ENCODE measurements around the gene ZFP36. TPM values are rescaled to one million over a fixed set of nuclear protein-coding genes. Genes with fewer than 3 reads are reported as not detected.

The ZFP36 gene
- total RNA-seq, 3 donors from 2014 or later (not counting 1 experiment from before 2014, with no cell fraction given), result 1,232 to 2,074 (median 1,769) TPM

DNA sequence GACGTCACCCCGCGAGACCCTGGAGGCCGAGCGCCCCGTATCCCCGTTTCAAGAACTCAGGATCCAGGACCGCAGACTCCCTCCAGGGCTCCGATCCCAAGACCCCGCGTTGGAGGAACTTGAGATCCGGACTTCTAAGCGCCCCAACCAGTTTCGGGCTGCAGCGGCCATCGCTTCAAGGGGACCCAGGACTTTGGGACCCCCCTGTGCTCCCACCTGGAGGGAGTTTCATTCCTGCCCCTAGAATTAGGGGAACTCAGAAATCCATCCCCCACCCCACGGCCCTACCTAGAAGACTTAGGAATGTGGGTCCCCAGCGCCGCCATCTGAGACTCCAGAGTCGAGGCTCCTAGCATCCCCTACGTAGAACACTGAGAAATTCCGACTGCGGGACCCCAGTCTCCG is 6.2 kb downstream of the ZFP36 start:
- H3K9me3 ChIP-seq (ENCODE audit: control insufficient read depth, insufficient read depth, low read length), result no peaks in the 10 kb centered on the region
- no peak for ATAC-seq
- H3K4me3 Mint-ChIP-seq, result peak overlapping the region; percentile 97
- no peaks in the 10 kb centered on the region for H3K27me3 ChIP-seq (ENCODE audit: control insufficient read depth, insufficient read depth, low read length)
- peak overlapping the region; percentile 82 for H3K27ac ChIP-seq (ENCODE audit: low read length)
- peaks cover 53 to 63% of the 10 kb centered on the region in 2 donors for H3K4me1 Mint-ChIP-seq
- peaks cover 16% of the 10 kb centered on the region for H3K36me3 ChIP-seq (ENCODE audit: control insufficient read depth, insufficient read depth, low read length)
- no peaks in the 10 kb centered on the region for H3K9me3 Mint-ChIP-seq
- WGBS (ENCODE audit: insufficient coverage), result 0% methylated on average over 24 of the region's 24 CpGs
- H3K36me3 Mint-ChIP-seq, result peaks cover 7% of the 10 kb centered on the region
- intact Hi-C loops (cut with micrococcal nuclease), result loop anchor here (1.0 to 5.0 kb wide), 5 partner anchors 12 to 119 kb away; partner anchors contain the start of genes EID2B, RPS16, SAMD4B and SUPT5H
- H3K4me1 ChIP-seq (ENCODE audit: control insufficient read depth, insufficient read depth, low read length), result peaks cover 46% of the 10 kb centered on the region
- TF ChIP-seq, protein P1, sequence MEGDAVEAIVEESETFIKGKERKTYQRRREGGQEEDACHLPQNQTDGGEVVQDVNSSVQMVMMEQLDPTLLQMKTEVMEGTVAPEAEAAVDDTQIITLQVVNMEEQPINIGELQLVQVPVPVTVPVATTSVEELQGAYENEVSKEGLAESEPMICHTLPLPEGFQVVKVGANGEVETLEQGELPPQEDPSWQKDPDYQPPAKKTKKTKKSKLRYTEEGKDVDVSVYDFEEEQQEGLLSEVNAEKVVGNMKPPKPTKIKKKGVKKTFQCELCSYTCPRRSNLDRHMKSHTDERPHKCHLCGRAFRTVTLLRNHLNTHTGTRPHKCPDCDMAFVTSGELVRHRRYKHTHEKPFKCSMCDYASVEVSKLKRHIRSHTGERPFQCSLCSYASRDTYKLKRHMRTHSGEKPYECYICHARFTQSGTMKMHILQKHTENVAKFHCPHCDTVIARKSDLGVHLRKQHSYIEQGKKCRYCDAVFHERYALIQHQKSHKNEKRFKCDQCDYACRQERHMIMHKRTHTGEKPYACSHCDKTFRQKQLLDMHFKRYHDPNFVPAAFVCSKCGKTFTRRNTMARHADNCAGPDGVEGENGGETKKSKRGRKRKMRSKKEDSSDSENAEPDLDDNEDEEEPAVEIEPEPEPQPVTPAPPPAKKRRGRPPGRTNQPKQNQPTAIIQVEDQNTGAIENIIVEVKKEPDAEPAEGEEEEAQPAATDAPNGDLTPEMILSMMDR (IDR thresholded peaks at IDR 0.05), result peak; percentile 14
- H3K27me3 Mint-ChIP-seq (ENCODE audit: low read depth in 2 of 2), result no peaks in the 10 kb centered on the region
- H3K4me3 ChIP-seq (ENCODE audit: low read length), result peak overlapping the region; percentile 70
- H3K27ac Mint-ChIP-seq, result peak overlapping the region; percentile 96 to 97
- peak in 1 of 2 donors; percentile 61 for DNase-seq

GRCh38 chr19:39413272-39413910 is 6.7 kb downstream of the ZFP36 start:
- peak; percentile 44 to 59 for DNase-seq
- peak overlapping the region; percentile 70 for H3K4me3 ChIP-seq (ENCODE audit: low read length)
- intact Hi-C loops (cut with micrococcal nuclease), result loop anchor here (2.0 to 5.0 kb wide), 3 partner anchors 31 to 119 kb away; partner anchors contain the start of genes EID2B, SAMD4B and SUPT5H
- peak overlapping the region; percentile 82 for H3K27ac ChIP-seq (ENCODE audit: low read length)
- no peak for ATAC-seq
- H3K9me3 ChIP-seq (ENCODE audit: control insufficient read depth, insufficient read depth, low read length), result no peaks in the 10 kb centered on the region
- H3K27me3 ChIP-seq (ENCODE audit: control insufficient read depth, insufficient read depth, low read length), result no peaks in the 10 kb centered on the region
- H3K4me3 Mint-ChIP-seq, result peak overlapping the region; percentile 97
- peaks cover 7% of the 10 kb centered on the region for H3K36me3 Mint-ChIP-seq
- TF ChIP-seq, protein P1 (IDR thresholded peaks at IDR 0.05), result no peak
- peak overlapping the region; percentile 96 to 97 for H3K27ac Mint-ChIP-seq
- H3K27me3 Mint-ChIP-seq (ENCODE audit: low read depth in 2 of 2), result no peaks in the 10 kb centered on the region
- peaks cover 11% of the 10 kb centered on the region for H3K36me3 ChIP-seq (ENCODE audit: control insufficient read depth, insufficient read depth, low read length)
- H3K4me1 Mint-ChIP-seq, result peaks cover 48 to 58% of the 10 kb centered on the region in 2 donors
- H3K9me3 Mint-ChIP-seq, result no peaks in the 10 kb centered on the region
- 5% methylated on average over 54 of the region's 54 CpGs for WGBS (ENCODE audit: insufficient coverage)
- peaks cover 41% of the 10 kb centered on the region for H3K4me1 ChIP-seq (ENCODE audit: control insufficient read depth, insufficient read depth, low read length)

DNA sequence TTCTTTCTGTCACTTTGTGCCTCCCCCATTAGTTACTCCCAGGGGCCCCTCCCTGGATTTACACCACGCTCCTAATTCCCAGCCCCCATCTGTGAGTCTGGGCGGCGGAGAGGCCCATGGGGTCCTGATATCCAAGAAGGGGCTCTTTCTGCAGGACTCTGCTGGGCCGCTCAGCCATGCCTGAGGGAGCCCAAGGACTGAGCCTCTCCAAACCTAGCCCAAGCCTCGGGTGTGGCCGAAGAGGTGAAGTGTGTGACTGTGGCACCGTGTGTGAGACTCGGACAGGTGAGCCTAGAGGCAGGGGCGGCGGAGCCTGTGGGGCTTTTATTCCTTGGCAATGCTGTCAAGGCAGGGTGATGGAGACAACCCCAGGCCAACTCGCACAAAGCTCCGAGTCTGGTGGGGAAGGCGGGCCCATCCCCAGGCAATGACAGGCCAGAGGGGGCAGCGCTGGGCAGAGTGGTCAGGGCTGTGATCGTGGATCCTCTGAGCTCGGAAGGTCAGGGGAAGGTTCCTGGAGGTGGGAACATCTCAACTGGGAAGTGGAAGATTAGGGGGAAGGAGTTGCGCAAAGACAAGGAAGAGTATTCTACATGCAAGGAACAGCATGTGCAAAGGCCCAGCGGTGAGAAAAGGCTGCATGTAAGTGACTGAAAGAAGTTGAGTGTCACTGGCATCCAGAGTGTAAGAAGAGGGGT is 7.4 kb downstream of the ZFP36 start:
- Histone ChIP-seq H3K36me3 (ENCODE audit: control insufficient read depth, insufficient read depth, low read length) (peaks cover 8% of the 10 kb centered on the region), H3K4me3 (ENCODE audit: low read length) (no peak overlapping the region), H3K27me3 (ENCODE audit: control insufficient read depth, insufficient read depth, low read length) (no peaks in the 10 kb centered on the region), H3K27ac (ENCODE audit: low read length) (peak overlapping the region; percentile 45), H3K4me1 (ENCODE audit: control insufficient read depth, insufficient read depth, low read length) (peaks cover 34% of the 10 kb centered on the region), H3K9me3 (ENCODE audit: control insufficient read depth, insufficient read depth, low read length) (no peaks in the 10 kb centered on the region)
- DNase-seq, result peak in 1 of 2 donors; percentile 45
- Mint-ChIP-seq H3K27ac (peak overlapping the region; percentile 96 to 97), H3K27me3 (ENCODE audit: low read depth in 2 of 2) (no peaks in the 10 kb centered on the region), H3K4me3 (peak overlapping the region; percentile 93), H3K4me1 (peaks cover 41 to 51% of the 10 kb centered on the region in 2 donors), H3K36me3 (peaks cover 2% of the 10 kb centered on the region), H3K9me3 (no peaks in the 10 kb centered on the region)
- no peak for ATAC-seq
- TF ChIP-seq, protein P1 (IDR thresholded peaks at IDR 0.05), result no peak
- intact Hi-C loops (cut with micrococcal nuclease), result loop anchor here (2.0 to 5.0 kb wide), 3 partner anchors 31 to 118 kb away; partner anchors contain the start of genes EID2B, SAMD4B and SUPT5H
- 83% methylated on average over 18 of the region's 18 CpGs for WGBS (ENCODE audit: insufficient coverage)
